ENCODE measurements around the gene CDY2B.
"Not testable (repeated sequence)": the region's sequence is repeated elsewhere in the genome, so short reads cannot be mapped to it uniquely, and the experiment has no call there.

CDY2B gene, protein sequence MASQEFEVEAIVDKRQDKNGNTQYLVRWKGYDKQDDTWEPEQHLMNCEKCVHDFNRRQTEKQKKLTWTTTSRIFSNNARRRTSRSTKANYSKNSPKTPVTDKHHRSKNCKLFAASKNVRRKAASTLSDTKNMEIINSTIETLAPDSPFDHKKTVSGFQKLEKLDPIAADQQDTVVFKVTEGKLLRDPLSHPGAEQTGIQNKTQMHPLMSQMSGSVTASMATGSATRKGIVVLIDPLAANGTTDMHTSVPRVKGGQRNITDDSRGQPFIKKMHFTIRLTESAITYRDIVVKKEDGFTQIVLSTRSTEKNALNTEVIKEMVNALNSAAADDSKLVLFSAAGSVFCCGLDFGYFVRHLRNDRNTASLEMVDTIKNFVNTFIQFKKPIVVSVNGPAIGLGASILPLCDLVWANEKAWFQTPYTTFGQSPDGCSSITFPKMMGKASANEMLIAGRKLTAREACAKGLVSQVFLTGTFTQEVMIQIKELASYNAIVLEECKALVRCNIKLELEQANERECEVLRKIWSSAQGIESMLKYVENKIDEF

DNA sequence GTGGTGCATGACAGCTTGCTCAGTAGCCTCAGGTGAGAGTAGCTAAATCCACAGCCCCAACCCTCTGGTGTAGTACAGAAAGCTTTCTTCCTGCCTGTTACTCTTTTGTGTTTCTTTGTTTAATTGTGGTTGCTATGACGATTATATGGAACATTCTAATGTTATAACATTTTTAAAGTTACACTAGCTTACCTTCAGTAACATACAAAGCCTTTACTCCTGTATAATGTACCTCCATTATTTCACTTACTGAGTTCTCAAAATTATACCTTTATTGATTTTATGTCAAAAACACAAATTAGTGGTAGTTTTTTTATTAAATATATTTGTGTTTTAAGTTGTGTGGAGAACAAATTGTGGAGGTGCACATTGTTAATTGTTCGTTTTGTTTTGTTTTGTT lies at the start of gene CDY2B:
Gene CDY2B (minus strand): TSS at position 101 of the 400 bp plus-strand sequence. CDS start 328 bp downstream, outside the sequence.
- DNase-seq (ENCODE audit: low read depth); H3K4me3 ChIP-seq (replicated peaks; ENCODE audit: low read depth, low read length): not testable (repeated sequence)

DNA sequence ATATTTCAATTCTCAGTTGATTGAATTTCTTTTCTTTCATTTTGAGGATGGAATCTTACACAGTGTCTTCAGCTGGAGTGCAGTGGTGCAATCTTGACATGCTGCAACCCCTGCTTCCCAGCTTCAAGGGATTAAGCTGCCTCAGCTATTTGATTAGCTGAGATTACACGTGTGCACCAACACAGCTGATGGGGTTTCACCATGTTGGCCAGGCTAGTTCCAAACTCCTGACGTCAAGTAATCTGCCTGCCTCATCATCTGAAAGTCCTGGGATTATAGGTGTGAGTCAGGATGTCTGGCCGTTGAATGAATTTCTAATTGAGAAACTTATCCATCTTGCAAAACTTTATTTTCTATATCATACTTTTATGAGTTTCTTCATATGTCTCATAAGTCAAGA lies 28.0 kb upstream of the CDY2B start:
- DNase-seq (ENCODE audit: low read depth), result not testable (repeated sequence)

DNA sequence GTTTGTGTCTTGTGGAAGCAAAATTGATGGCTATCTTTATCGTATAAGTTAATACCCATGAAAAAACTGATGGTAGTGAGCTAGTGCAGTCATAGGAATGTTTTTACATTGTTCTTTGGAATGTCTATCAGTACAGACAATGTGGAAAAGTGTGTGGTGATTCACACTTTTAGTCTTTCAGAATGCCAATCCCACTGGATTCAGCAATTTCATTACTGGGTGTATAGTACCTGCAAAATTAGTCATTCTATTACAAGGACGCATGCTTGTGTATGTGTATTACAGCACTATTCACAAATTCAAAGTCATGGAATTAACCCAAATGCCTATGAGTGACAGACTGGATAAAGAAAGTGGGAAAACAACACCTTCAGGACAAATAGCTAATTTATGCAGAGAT lies 27.3 kb upstream of the CDY2B start:
- H3K4me3 ChIP-seq (replicated peaks; ENCODE audit: low read depth, low read length); DNase-seq (ENCODE audit: low read depth): not testable (repeated sequence)

More for the DNA sequence above, 28.0 kb upstream of the CDY2B start:
- not testable (repeated sequence) for H3K4me3 ChIP-seq (replicated peaks; ENCODE audit: low read depth, low read length)

DNA sequence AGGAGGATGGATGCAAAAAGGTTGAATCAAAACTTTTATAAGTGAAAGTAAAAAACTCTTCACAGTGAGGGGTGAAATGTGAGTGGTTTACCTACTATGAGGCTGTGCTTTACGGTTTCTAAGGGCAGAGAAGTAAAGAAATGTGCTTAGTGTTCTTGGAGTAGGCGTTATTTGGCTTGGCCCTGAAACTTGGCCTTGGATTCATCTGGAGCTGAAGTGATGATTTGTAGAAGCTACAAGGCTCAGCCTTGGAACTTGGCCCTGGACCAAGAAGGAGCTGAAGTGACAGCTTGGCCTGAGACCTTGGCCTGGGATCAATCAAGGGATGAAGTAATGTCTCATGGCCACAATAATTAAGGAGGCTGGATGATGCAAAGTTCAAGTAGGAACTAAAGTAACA lies 1.7 kb upstream of the CDY2B start:
- not testable (repeated sequence) for H3K4me3 ChIP-seq (replicated peaks; ENCODE audit: low read depth, low read length); DNase-seq (ENCODE audit: low read depth)

DNA sequence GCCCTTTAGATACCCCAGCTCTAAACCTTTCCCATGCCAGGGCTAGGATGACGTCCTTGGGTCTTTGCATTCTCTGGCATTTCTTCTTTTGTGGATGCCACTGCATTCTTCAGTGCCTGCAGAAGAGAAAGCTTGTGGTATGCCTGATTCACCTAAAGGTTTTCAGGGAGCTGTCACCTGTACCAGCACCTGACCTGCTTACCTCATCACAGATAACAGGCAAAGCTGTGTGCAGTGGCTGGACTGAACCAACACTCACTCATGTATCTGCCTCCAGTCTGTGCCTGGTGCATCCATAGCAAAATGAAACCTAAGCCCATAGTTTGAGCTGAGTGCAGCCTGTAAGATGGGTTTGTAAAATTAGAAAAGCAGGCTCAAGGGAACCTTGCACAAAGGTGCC lies 3.3 kb downstream of the CDY2B start:
- H3K4me3 ChIP-seq (replicated peaks; ENCODE audit: low read depth, low read length); DNase-seq (ENCODE audit: low read depth): not testable (repeated sequence)

DNA sequence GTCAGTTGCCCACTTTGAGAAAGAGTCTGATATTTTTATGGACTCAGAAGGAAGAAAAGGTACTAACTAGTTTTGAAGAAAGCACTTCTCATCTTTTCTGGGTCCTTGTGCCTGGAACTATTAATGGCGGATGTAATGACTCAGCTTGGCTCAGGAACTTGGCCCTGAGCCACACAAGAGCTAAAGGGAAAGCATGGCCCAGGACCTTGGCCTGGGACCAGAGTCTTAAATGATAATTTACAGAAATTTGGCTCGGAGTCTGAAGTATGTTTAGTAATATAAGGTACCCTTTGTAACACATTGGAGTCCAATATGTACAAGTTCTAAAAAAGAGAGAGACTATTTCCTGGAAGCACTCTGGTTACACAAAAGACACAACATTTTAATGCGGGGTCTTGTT lies 4.6 kb downstream of the CDY2B start:
- not testable (repeated sequence) for H3K4me3 ChIP-seq (replicated peaks; ENCODE audit: low read depth, low read length); DNase-seq (ENCODE audit: low read depth)

DNA sequence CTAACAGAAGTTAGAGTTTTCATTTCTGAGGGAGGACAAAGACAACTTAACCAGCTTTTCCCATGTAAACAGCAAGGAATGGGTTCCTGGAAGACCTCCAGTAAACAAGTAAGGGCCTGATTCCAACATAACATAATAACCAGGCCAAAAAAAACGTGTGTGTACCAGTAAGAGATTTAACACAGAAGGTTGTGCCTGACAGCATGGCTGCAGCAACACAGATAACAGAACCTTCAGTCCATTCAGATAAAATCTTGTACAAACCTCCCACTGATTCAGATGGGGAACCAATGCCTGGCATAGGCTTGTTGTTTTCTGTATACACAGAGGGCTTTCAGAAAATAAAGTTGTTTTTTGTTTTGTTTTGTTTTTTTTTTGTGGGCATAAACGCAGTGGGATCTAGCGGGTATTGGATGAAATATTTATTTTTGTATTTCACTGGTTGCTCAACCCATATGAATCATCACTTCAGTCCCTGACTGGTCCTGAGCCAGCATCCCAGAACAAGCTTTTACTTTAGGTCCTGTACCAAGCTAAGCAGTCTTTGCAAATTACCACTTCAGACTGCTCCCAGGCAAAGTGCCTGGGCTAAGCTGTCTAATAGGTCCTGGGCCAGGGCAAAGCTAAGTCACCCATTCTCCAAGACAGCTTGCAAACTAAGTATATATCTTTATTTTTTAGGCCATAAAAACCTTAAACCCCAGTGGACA lies 8.7 kb downstream of the CDY2B start:
- DNase-seq (ENCODE audit: low read depth); H3K4me3 ChIP-seq (replicated peaks; ENCODE audit: low read depth, low read length): not testable (repeated sequence)

DNA sequence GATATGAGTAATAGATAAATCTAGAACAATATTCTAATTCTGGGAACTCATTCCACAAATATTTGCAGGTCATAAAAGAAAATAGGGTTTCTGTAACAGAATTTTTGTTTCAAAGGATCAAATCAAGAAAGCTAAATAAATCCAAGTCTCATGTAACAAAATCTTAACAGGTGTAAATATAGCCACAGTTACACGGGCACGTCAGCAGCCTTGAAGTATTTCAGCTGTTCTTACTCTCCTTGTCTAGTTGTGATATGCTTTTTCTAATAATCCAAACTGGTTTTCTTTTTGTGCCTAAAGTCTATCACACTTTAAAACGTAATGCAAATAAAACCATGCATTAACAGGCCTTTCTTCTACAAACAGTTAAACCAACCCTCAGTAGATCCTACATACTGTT lies 9.3 kb downstream of the CDY2B start:
- H3K4me3 ChIP-seq (replicated peaks; ENCODE audit: low read depth, low read length); DNase-seq (ENCODE audit: low read depth): not testable (repeated sequence)

DNA sequence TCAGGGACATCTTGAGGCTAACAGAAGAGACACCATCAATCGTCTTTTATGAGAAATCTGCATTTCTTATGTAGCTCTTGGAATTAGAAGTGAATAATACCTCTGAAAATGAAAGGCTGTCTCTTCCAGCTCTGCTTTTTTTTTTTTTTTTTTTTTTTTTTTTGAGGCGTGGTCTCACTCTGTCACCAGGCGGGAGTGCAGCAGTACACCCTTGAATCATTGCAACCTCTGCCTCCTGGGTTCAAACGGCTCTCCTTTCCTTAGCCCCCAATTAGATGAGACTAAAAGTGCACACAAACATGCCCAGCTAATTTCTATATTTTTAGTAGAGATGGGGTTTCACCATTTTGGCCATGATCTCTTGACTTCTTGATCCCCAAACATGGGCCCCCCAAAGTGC lies 12.2 kb downstream of the CDY2B start:
- not testable (repeated sequence) for H3K4me3 ChIP-seq (replicated peaks; ENCODE audit: low read depth, low read length)

DNA sequence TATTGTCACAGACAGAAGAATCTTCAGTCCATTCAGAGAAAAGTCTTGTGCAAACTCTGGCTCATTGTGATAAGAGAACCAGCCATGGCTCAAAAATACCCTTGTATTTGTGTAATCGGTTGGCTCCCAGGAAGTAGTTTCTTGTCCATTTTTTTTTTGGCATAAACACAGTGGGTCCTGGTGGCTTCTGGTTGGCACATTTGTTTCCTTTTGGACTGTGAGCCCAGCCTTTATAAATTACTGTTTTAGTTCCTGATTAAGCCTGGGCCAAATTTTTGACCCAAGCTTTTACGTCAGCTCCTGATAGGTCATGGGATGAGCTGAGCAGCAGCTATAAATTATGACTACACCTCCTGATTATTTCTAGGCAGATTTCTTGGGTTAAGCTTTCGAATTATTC lies 19.4 kb downstream of the CDY2B start:
- H3K4me3 ChIP-seq (replicated peaks; ENCODE audit: low read depth, low read length); DNase-seq (ENCODE audit: low read depth): not testable (repeated sequence)

More for the DNA sequence above, 12.2 kb downstream of the CDY2B start:
- not testable (repeated sequence) for DNase-seq (ENCODE audit: low read depth)

DNA sequence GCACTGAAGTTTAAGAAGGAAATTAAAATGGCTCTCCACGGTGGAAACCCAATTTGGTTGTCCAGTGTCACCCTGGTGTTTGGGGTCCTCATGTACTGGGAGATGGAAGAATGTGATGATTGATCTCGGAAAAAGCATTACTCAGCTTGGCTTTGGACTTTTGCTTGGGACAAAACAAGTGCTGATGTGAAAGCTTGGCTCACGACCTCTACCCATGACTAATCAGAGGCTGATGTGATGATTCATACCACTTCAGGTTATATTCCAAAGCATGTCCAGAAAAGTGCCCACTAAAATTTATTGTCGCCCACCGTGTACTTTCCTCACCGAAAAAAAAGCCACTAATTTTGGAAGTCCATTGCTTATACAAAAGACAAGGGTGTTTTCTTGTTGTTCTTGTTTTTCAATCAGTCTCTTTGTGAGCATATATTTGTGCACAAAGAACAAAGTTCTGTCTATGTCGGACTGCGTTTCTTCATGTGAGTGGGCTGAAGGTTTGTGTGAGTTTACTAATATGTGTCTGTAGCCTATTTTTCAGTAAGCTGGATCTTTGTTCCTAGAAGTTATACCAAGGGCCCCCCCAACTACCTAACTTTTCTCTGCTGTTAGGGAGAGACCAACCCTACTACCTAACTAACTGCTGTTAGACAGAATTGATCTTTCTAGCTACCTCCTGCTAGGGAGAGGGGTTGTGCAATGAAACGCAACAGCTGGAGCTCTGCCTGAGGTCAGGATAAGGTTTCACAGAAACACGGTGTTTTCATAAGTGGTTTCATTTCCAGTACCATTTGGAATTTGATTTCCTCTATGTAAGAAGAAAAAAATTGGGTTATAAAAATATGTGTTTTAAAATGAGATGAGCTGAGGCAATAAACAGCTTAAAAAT lies 22.8 kb downstream of the CDY2B start:
- not testable (repeated sequence) for H3K4me3 ChIP-seq (replicated peaks; ENCODE audit: low read depth, low read length); DNase-seq (ENCODE audit: low read depth)

DNA sequence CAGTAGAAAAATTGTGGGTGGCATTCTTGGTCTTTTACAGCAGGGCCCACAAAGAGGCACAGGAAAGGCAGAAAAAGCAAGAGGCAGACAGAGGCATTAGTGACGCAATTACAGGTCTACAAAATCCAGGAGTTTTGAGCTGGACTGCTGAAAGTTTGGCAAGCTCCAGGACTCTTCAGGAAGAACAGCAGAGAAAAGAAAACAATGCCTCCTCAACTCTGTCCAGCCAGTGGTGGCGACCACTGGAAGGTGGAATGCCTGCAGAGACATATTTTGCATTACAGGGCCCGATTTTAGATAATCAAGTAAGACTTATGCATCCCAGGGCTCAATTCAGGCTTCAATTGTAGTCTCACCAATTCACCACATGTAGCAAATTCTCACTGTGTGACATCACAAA lies 23.5 kb downstream of the CDY2B start:
- not testable (repeated sequence) for DNase-seq (ENCODE audit: low read depth); H3K4me3 ChIP-seq (replicated peaks; ENCODE audit: low read depth, low read length)

DNA sequence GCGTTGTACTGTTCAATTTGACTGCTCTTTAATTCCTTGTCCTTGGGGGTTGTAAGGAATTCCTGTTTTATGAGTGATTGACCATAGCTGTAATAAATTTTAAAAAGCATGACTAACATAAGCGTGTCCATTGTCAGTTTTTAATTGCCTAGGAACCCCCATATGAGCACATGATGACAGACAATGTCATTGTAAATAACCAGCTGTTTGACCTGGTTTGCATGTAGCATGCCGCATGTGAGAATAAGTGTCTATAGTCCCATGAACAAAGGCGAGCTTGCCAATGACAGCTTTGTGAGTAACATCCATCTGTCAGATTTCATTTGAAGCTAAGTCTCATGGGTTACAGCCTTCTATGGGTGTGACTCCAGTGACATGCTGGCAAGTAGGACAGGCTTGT lies 30.9 kb downstream of the CDY2B start:
- not testable (repeated sequence) for DNase-seq (ENCODE audit: low read depth); H3K4me3 ChIP-seq (replicated peaks; ENCODE audit: low read depth, low read length)

DNA sequence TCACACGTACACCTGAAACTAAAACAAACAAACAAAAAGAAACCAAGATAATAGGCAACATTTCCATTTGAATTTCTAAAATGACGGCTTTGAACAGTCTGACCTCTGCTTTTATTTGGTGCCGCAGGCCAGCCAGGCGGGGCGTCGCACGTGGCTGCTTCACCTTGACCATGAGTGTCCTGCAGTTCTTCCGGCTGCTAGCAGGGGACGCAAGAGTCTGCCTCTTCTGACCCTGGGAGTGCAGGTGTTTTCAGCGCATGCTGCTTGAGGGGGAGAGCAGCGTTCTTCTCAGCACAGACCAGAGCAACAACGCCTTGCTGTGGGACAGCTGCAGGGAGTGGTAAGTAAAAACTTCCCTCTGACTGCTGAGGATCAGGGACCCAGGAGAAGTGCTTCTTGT lies 47.9 kb downstream of the CDY2B start:
- DNase-seq (ENCODE audit: low read depth); H3K4me3 ChIP-seq (replicated peaks; ENCODE audit: low read depth, low read length): not testable (repeated sequence)

All from fibroblast of pulmonary artery (primary cell).